ENCODE measurements around the gene YLPM1. TPM values are rescaled to one million over a fixed set of nuclear protein-coding genes. Genes with fewer than 3 reads are reported as not detected.

The YLPM1 gene
- total and polyA plus RNA-seq, 4 donors: 13.3 to 124 (median 28.6) TPM

GRCh38 chr14:74866708-74867389, 103.7 kb downstream of the YLPM1 start:
- no peak overlapping the region for H3K27ac ChIP-seq (ENCODE audit: low read depth in 1 of 2, low read length in 1 of 2)
- H3K9ac ChIP-seq (ENCODE audit: insufficient read depth in 1 of 2, low read length in 2 of 2): no peak overlapping the region
- no peaks in the 10 kb centered on the region for H3K36me3 ChIP-seq (ENCODE audit: control insufficient read depth in 4 of 4, insufficient read depth in 4 of 4, low read length in 4 of 4)
- no peak overlapping the region for H3K4me3 ChIP-seq
- no peaks in the 10 kb centered on the region for H3K9me3 ChIP-seq (ENCODE audit: control insufficient read depth in 4 of 4, insufficient read depth in 3 of 4, low read length in 3 of 4)
- peaks cover 0 to 1% (median 0%) of the 10 kb centered on the region in 5 donors for H3K4me1 ChIP-seq (ENCODE audit: control insufficient read depth in 5 of 5, insufficient read depth in 5 of 5, low read length in 5 of 5)
- TF ChIP-seq CTCF (IDR thresholded peaks at IDR 0.05; ENCODE audit: control extremely low read depth, extremely low read depth): no peak
- no peaks in the 10 kb centered on the region for H3K27me3 ChIP-seq (ENCODE audit: control insufficient read depth in 3 of 3, insufficient read depth in 3 of 3, low read length in 2 of 3)
- WGBS, 2 donors: 75 to 82% methylated on average over 3 of the region's 3 CpGs
- ATAC-seq (ENCODE audit: insufficient read depth, low FRiP score) (no peak), DNase-seq (no peak)

- ATAC-seq (ENCODE audit: insufficient read depth, low FRiP score): no peak
- Histone ChIP-seq H3K4me3 (no peak overlapping the region), H3K27me3 (ENCODE audit: control insufficient read depth in 3 of 3, insufficient read depth in 3 of 3, low read length in 2 of 3) (no peaks in the 10 kb centered on the region), H3K4me1 (ENCODE audit: control insufficient read depth in 5 of 5, insufficient read depth in 5 of 5, low read length in 5 of 5) (peaks cover 0 to 1% (median 0%) of the 10 kb centered on the region in 5 donors), H3K36me3 (ENCODE audit: control insufficient read depth in 4 of 4, insufficient read depth in 4 of 4, low read length in 4 of 4) (no peaks in the 10 kb centered on the region), H3K9me3 (ENCODE audit: control insufficient read depth in 4 of 4, insufficient read depth in 3 of 4, low read length in 3 of 4) (no peaks in the 10 kb centered on the region), H3K9ac (ENCODE audit: insufficient read depth in 1 of 2, low read length in 2 of 2) (no peak overlapping the region), H3K27ac (ENCODE audit: low read depth in 1 of 2, low read length in 1 of 2) (no peak overlapping the region)
- no peak for TF ChIP-seq CTCF (IDR thresholded peaks at IDR 0.05; ENCODE audit: control extremely low read depth, extremely low read depth)
- peak in 2 of 3 donors; percentile 11 to 22 for DNase-seq
- WGBS, 2 donors: 35 to 36% methylated on average over 5 of the region's 5 CpGs
These were observed 104.6 kb downstream of the YLPM1 start for GRCh38 chr14:74867673-74868072.

- Histone ChIP-seq H3K9me3 (ENCODE audit: control insufficient read depth in 4 of 4, insufficient read depth in 3 of 4, low read length in 3 of 4) (no peaks in the 10 kb centered on the region), H3K9ac (ENCODE audit: insufficient read depth in 1 of 2, low read length in 2 of 2) (no peak overlapping the region), H3K36me3 (ENCODE audit: control insufficient read depth in 4 of 4, insufficient read depth in 4 of 4, low read length in 4 of 4) (no peaks in the 10 kb centered on the region), H3K4me3 (no peak overlapping the region), H3K27ac (ENCODE audit: low read depth in 1 of 2, low read length in 1 of 2) (no peak overlapping the region), H3K4me1 (ENCODE audit: control insufficient read depth in 5 of 5, insufficient read depth in 5 of 5, low read length in 5 of 5) (peaks cover 0 to 1% (median 0%) of the 10 kb centered on the region in 5 donors), H3K27me3 (ENCODE audit: control insufficient read depth in 3 of 3, insufficient read depth in 3 of 3, low read length in 2 of 3) (no peaks in the 10 kb centered on the region)
- 93 to 98% methylated on average over 8 of the region's 8 CpGs for WGBS, 2 donors
- DNase-seq (no peak), ATAC-seq (ENCODE audit: insufficient read depth, low FRiP score) (no peak)
- TF ChIP-seq CTCF (IDR thresholded peaks at IDR 0.05; ENCODE audit: control extremely low read depth, extremely low read depth): no peak
These were observed 105.6 kb downstream of the YLPM1 start for GRCh38 chr14:74868739-74869138.

GRCh38 chr14:74871819-74872218, 108.7 kb downstream of the YLPM1 start:
- Histone ChIP-seq H3K9me3 (ENCODE audit: control insufficient read depth in 4 of 4, insufficient read depth in 3 of 4, low read length in 3 of 4) (no peaks in the 10 kb centered on the region), H3K36me3 (ENCODE audit: control insufficient read depth in 4 of 4, insufficient read depth in 4 of 4, low read length in 4 of 4) (no peaks in the 10 kb centered on the region), H3K9ac (ENCODE audit: insufficient read depth in 1 of 2, low read length in 2 of 2) (no peak overlapping the region), H3K4me3 (no peak overlapping the region), H3K27ac (ENCODE audit: low read depth in 1 of 2, low read length in 1 of 2) (no peak overlapping the region), H3K4me1 (ENCODE audit: control insufficient read depth in 5 of 5, insufficient read depth in 5 of 5, low read length in 5 of 5) (peaks cover 0 to 3% (median 0%) of the 10 kb centered on the region in 5 donors), H3K27me3 (ENCODE audit: control insufficient read depth in 3 of 3, insufficient read depth in 3 of 3, low read length in 2 of 3) (no peaks in the 10 kb centered on the region)
- 85 to 93% methylated on average over 4 of the region's 4 CpGs for WGBS, 2 donors
- no peak for ATAC-seq (ENCODE audit: insufficient read depth, low FRiP score)
- no peak for TF ChIP-seq CTCF (IDR thresholded peaks at IDR 0.05; ENCODE audit: control extremely low read depth, extremely low read depth)
- DNase-seq: no peak
